Measurements from ENCODE around the gene CLP1.

DNA sequence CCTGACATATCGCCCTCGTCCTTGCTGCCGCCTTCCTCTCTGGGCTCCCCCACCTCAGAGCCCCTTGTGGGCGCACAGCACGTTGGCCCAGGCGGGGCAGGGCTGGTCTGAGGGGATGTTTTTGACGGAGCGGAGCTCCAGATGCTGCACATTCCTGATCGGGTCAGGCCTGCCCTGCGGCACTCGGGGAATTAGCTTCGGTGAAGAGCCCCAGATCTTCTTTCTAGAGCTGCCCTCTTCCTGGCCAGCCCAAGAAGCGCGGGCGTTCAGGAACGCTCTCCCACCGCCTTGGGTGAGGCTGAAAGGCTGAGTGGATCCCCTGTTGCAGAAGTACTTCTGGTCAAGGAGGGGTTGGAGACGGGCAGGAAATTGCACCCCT, 19.9 kb upstream of the CLP1 start:
- TF ChIP-seq, protein P1, sequence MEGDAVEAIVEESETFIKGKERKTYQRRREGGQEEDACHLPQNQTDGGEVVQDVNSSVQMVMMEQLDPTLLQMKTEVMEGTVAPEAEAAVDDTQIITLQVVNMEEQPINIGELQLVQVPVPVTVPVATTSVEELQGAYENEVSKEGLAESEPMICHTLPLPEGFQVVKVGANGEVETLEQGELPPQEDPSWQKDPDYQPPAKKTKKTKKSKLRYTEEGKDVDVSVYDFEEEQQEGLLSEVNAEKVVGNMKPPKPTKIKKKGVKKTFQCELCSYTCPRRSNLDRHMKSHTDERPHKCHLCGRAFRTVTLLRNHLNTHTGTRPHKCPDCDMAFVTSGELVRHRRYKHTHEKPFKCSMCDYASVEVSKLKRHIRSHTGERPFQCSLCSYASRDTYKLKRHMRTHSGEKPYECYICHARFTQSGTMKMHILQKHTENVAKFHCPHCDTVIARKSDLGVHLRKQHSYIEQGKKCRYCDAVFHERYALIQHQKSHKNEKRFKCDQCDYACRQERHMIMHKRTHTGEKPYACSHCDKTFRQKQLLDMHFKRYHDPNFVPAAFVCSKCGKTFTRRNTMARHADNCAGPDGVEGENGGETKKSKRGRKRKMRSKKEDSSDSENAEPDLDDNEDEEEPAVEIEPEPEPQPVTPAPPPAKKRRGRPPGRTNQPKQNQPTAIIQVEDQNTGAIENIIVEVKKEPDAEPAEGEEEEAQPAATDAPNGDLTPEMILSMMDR (IDR thresholded peaks at IDR 0.05), result no peak
- TF ChIP-seq POLR2A (IDR thresholded peaks at IDR 0.05), result no peak
